Melanocyte of skin (primary cell): Measurements from ENCODE around the gene POLN. TPM values are rescaled to one million over a fixed set of nuclear protein-coding genes. Genes with fewer than 3 reads are reported as not detected.

Experiments used
- small RNA-seq, 2 donors: library from RNA; depleted of rRNA; stranded (forward); fragments of <200 nt; gene quantifications; one replicate each; pipeline ENCODE3, GENCODE V24; 2012
- total RNA-seq, 2 donors: library from RNA; depleted of rRNA; stranded (reverse); fragments of >200 nt; gene quantifications; 2 replicates each; pipeline ENCODE4 v1.2.3, GENCODE V29; 2012

Gene POLN
- 1 to 10 TPM; 2.3 to 5.5 TPM for total RNA-seq

GRCh38 chr4:2241410-2242353, at the start of gene POLN, which contains the start of gene HAUS3:
Gene POLN, minus strand, starts transcription at chr4:2242121. Its CDS starts 12,890 bp downstream, at chr4:2229231.
Gene HAUS3, minus strand, starts transcription at chr4:2242121. Its CDS starts 1,175 bp downstream, at chr4:2240946.

GRCh38 chr4:2261853-2262144, 19.9 kb upstream of the POLN start, which contains the start of gene MXD4:
Gene MXD4, minus strand, starts transcription at chr4:2262109. Its CDS starts 129 bp downstream, at chr4:2261980.

GRCh38 chr4:2059046-2059725, 182.7 kb downstream of the POLN start, which contains the start of gene NAT8L:
Gene NAT8L, plus strand, starts transcription at chr4:2059327. Its CDS starts 185 bp downstream, at chr4:2059512.

Small RNA genes within 50 kb of the gene (small RNA-seq; reads per million reads assigned to genes)
- 0 reads per million in 2 donors for gene COX6B1P5

Other genes with a start within 250 kb of the POLN start
- gene NELFA, start 233.1 kb downstream of the POLN start, total RNA-seq: 10 to 100 TPM; 16.5 to 20.3 TPM
- gene NAT8L, start 182.8 kb downstream of the POLN start, total RNA-seq: 1 to 10 TPM in 1 of 2 donors, under 1 TPM in 1; 0.67 to 2.4 TPM
- gene HAUS3, start within 50 bp of the POLN start, total RNA-seq: 10 to 100 TPM in 1 of 2 donors, 1 to 10 TPM in 1; 8.9 to 11.0 TPM
- gene MXD4, start 20.0 kb upstream of the POLN start, total RNA-seq: 10 to 100 TPM; 20.3 to 41.0 TPM
- 10 to 100 TPM in 1 of 2 donors, 1 to 10 TPM in 1; 8.7 to 13.1 TPM for gene ZFYVE28, start 176.5 kb upstream of the POLN start, total RNA-seq
- under 1 TPM in 1 of 2 donors, not detected in 1; under 0.01 TPM for gene CFAP99, start 176.8 kb upstream of the POLN start, total RNA-seq
- gene RNF4, start 227.0 kb upstream of the POLN start, total RNA-seq: 100 to 1,000 TPM in 1 of 2 donors, 10 to 100 TPM in 1; 72.6 to 111 TPM